Activated CD8-positive, alpha-beta memory T cell treated with anti-CD3 and anti-CD28 coated beads, Interleukin-2, amount 50 U/mL, for 24 hours (primary cell): ENCODE measurements around the gene DCAF8L1.
"Not testable (repeated sequence)": the region's sequence is repeated elsewhere in the genome, so short reads cannot be mapped to it uniquely, and the experiment has no call there.

Experiments used
- DNase-seq: peaks from one replicate; pipeline ENCODE4 v3.0.0-alpha.2; 2020; ENCODE audit errors: extremely low read depth

The DCAF8L1 gene

GRCh38 chrX:27981349-27981748, at the start of gene DCAF8L1:
Gene DCAF8L1, minus strand, starts transcription at chrX:27981449. Its CDS starts 115 bp downstream, at chrX:27981334.
- DNase-seq = no peak

GRCh38 chrX:28022371-28022770, 41.1 kb upstream of the DCAF8L1 start:
- DNase-seq = no peak

GRCh38 chrX:28016823-28017222, 35.6 kb upstream of the DCAF8L1 start:
- no peak for DNase-seq

GRCh38 chrX:28015993-28016392, 34.7 kb upstream of the DCAF8L1 start:
- no peak for DNase-seq

GRCh38 chrX:28010875-28011274, 29.6 kb upstream of the DCAF8L1 start:
- no peak for DNase-seq

GRCh38 chrX:27998666-27999065, 17.4 kb upstream of the DCAF8L1 start:
- DNase-seq = no peak

- DNase-seq = no peak
Observed at GRCh38 chrX:27997622-27998021, 16.4 kb upstream of the DCAF8L1 start.

- no peak for DNase-seq
Observed at GRCh38 chrX:27996132-27996531, 14.9 kb upstream of the DCAF8L1 start.

- no peak for DNase-seq
Observed at GRCh38 chrX:27995611-27996010, 14.4 kb upstream of the DCAF8L1 start.

GRCh38 chrX:27987862-27988646, 6.8 kb upstream of the DCAF8L1 start:
- no peak for DNase-seq

GRCh38 chrX:27976934-27977333, 4.3 kb downstream of the DCAF8L1 start:
- DNase-seq = not testable (repeated sequence)

GRCh38 chrX:27976284-27976683, 5.0 kb downstream of the DCAF8L1 start:
- DNase-seq = no peak

- no peak for DNase-seq
Observed at GRCh38 chrX:27968878-27969277, 12.4 kb downstream of the DCAF8L1 start.

GRCh38 chrX:27968352-27968751, 12.9 kb downstream of the DCAF8L1 start:
- no peak for DNase-seq

- DNase-seq = no peak
Observed at GRCh38 chrX:27966955-27967354, 14.3 kb downstream of the DCAF8L1 start.

GRCh38 chrX:27966492-27966891, 14.8 kb downstream of the DCAF8L1 start:
- no peak for DNase-seq

- not testable (repeated sequence) for DNase-seq
Observed at GRCh38 chrX:27965348-27965747, 15.9 kb downstream of the DCAF8L1 start.

GRCh38 chrX:27964432-27964831, 16.8 kb downstream of the DCAF8L1 start:
- no peak for DNase-seq

- not testable (repeated sequence) for DNase-seq
Observed at GRCh38 chrX:27960410-27960809, 20.8 kb downstream of the DCAF8L1 start.

GRCh38 chrX:27953171-27953570, 28.1 kb downstream of the DCAF8L1 start:
- no peak for DNase-seq

- no peak for DNase-seq
Observed at GRCh38 chrX:27933361-27933760, 47.9 kb downstream of the DCAF8L1 start.
